Measurements from ENCODE around the gene HPCAL1. TPM values are rescaled to one million over a fixed set of nuclear protein-coding genes. Genes with fewer than 3 reads are reported as not detected.

The HPCAL1 gene
- total and polyA plus RNA-seq, 2 donors (not counting 1 experiment from before 2014, with no cell fraction given): 60.3 to 65.1 TPM

DNA sequence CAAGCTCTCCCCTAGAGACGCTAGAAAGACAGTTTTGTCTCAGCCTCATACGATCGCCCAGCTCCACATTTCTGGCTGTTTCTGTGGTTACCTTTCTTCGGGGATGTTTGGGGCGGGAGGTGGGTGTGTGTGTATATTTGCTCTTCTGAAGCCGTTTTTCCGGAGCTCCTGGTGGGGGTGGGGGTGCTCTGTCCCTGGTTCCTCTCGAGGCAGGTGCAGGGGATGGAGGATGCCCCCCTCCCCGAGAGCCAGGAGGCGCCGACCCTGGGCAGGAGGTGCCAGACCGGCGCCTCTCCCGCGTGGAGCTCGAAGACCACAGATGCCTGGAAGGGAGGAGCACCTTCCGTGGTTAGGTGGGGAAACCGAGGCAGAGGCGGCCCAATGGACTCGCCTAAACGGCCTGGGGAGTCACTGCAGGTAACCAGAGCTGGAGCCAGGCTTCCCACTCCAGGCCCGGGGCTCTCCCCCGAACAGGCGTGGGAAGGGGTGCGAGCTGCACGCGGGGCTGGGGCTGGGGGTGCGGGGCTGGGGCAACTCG lies 694 bp upstream of the HPCAL1 start:
- peaks cover 55% of the 10 kb centered on the region for H3K4me1 Mint-ChIP-seq
- Histone ChIP-seq H3K4me1 (ENCODE audit: control insufficient read depth in 2 of 2, insufficient read depth in 2 of 2, low read length in 2 of 2) (peaks cover 39 to 52% of the 10 kb centered on the region in 2 donors), H3K36me3 (replicated peaks in 1 of 2; ENCODE audit: control extremely low read depth in 1 of 2, control insufficient read depth in 1 of 2, extremely low read depth in 1 of 2, insufficient read depth in 2 of 2, low read length in 1 of 2) (no peaks in the 10 kb centered on the region), H3K9ac (ENCODE audit: low read length) (peak overlapping the region; percentile 72), H4K20me1 (ENCODE audit: control insufficient read depth, insufficient read depth, low read length, poor library complexity, severe bottlenecking) (peaks cover 39% of the 10 kb centered on the region), H3K79me2 (ENCODE audit: control insufficient read depth, insufficient read depth, low read length) (peaks cover 43% of the 10 kb centered on the region), H3K27me3 (replicated peaks in 1 of 4; ENCODE audit: control extremely low read depth in 1 of 4, control insufficient read depth in 3 of 4, insufficient read depth in 4 of 4, low read length in 3 of 4) (no peaks in the 10 kb centered on the region), H3K4me3 (ENCODE audit: control extremely low read depth in 1 of 5, extremely low read depth in 1 of 5, insufficient read depth in 1 of 5, low read depth in 2 of 5, low read length in 4 of 5) (peak overlapping the region in 4 of 5 experiments; percentile 53 to 78 (median 76)), H3K4me2 (replicated peaks; ENCODE audit: low read depth, low read length, poor library complexity, severe bottlenecking) (peak overlapping the region; percentile 79), H3K27ac (ENCODE audit: low read length in 2 of 2) (peak overlapping the region; percentile 71 to 77), H2AFZ (ENCODE audit: insufficient read depth, low read depth, low read length, poor library complexity, severe bottlenecking) (peak overlapping the region; percentile 84), H3K9me3 (ENCODE audit: control extremely low read depth in 1 of 3, control insufficient read depth in 2 of 3, insufficient read depth in 1 of 3, low read length in 2 of 3) (no peaks in the 10 kb centered on the region)
- peak overlapping the region; percentile 76 for H3K4me3 Mint-ChIP-seq
- intact Hi-C loops (cut with micrococcal nuclease): loop anchor here (1.0 to 5.0 kb wide), 9 partner anchors 27 to 511 kb away; partner anchors contain the start of genes PDIA6, RRM2 and TAF1B
- CTCF ChIA-PET: interaction anchor here (0.5 to 10.0 kb wide), 12 partner anchors 27 to 271 kb away, joined by 3 to 162 read pairs (median 8); partner anchors contain the start of gene ODC1
- ATAC-seq (ENCODE audit: low read depth) (no peak), DNase-seq (no peak)
- WGBS (ENCODE audit: insufficient coverage): 5% methylated on average over 29 of the region's 29 CpGs
- no peaks in the 10 kb centered on the region for H3K9me3 Mint-ChIP-seq (ENCODE audit: insufficient read depth)
- no peak for TF ChIP-seq EZH2 (IDR thresholded peaks at IDR 0.05; ENCODE audit: borderline replicate concordance, insufficient read depth, low read depth, low read length, poor library complexity, severe bottlenecking)
- TF ChIP-seq, protein P1, sequence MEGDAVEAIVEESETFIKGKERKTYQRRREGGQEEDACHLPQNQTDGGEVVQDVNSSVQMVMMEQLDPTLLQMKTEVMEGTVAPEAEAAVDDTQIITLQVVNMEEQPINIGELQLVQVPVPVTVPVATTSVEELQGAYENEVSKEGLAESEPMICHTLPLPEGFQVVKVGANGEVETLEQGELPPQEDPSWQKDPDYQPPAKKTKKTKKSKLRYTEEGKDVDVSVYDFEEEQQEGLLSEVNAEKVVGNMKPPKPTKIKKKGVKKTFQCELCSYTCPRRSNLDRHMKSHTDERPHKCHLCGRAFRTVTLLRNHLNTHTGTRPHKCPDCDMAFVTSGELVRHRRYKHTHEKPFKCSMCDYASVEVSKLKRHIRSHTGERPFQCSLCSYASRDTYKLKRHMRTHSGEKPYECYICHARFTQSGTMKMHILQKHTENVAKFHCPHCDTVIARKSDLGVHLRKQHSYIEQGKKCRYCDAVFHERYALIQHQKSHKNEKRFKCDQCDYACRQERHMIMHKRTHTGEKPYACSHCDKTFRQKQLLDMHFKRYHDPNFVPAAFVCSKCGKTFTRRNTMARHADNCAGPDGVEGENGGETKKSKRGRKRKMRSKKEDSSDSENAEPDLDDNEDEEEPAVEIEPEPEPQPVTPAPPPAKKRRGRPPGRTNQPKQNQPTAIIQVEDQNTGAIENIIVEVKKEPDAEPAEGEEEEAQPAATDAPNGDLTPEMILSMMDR (IDR thresholded peaks at IDR 0.05): no peak
- no peaks in the 10 kb centered on the region for H3K27me3 Mint-ChIP-seq
- peak overlapping the region; percentile 33 for H3K27ac Mint-ChIP-seq
- POLR2A ChIA-PET: interaction anchor here (0.7 to 5.0 kb wide), 7 partner anchors 16 to 146 kb away, joined by 3 to 62 read pairs (median 6); partner anchors contain the start of gene ODC1

DNA sequence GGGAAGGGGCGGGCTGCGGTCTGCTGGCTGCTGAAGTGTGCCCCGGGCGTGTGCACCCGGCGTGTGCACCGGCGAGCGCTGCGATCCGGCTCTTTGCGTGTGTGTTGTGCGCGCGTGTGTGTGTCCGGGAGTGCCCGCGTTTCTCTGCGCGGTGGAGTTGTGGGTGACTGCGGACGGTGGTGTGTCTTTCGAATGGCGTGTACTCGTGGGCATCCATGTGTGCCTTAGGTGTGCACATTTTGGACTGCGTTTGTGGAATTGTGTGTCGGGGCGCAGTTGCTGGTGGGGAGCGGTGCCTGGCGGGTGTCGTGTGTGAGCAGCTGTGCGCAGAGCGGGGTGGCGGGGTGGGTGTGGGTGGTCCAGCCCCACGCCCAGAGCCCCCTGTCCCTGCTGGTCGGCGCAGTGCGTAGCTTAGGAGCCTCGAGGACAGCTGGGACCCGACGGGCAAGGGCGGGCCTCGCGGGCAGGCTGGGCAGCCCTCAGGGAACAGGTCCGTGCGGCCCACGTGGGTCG lies 533 bp downstream of the HPCAL1 start:
- ChIA-PET CTCF (interaction anchor here (0.7 to 10.0 kb wide), 17 partner anchors 10 to 230 kb away, joined by 3 to 162 read pairs (median 7); partner anchors contain the start of gene ODC1), POLR2A (interaction anchor here (0.5 to 5.0 kb wide), 15 partner anchors 11 to 145 kb away, joined by 3 to 62 read pairs (median 4); partner anchors contain the start of gene ODC1)
- TF ChIP-seq, protein P1 (IDR thresholded peaks at IDR 0.05): no peak
- TF ChIP-seq EZH2 (IDR thresholded peaks at IDR 0.05; ENCODE audit: borderline replicate concordance, insufficient read depth, low read depth, low read length, poor library complexity, severe bottlenecking): no peak
- intact Hi-C loops (cut with micrococcal nuclease): loop anchor here (1.0 to 5.0 kb wide), 6 partner anchors 26 to 510 kb away; partner anchors contain the start of genes ODC1, PDIA6 and TAF1B
- Histone ChIP-seq H2AFZ (ENCODE audit: insufficient read depth, low read depth, low read length, poor library complexity, severe bottlenecking) (peak overlapping the region; percentile 84), H3K36me3 (replicated peaks in 1 of 2; ENCODE audit: control extremely low read depth in 1 of 2, control insufficient read depth in 1 of 2, extremely low read depth in 1 of 2, insufficient read depth in 2 of 2, low read length in 1 of 2) (no peaks in the 10 kb centered on the region), H3K4me2 (replicated peaks; ENCODE audit: low read depth, low read length, poor library complexity, severe bottlenecking) (peak overlapping the region; percentile 79), H3K27ac (ENCODE audit: low read length in 2 of 2) (peak overlapping the region in 1 of 2 donors; percentile 26), H3K9me3 (ENCODE audit: control extremely low read depth in 1 of 3, control insufficient read depth in 2 of 3, insufficient read depth in 1 of 3, low read length in 2 of 3) (no peaks in the 10 kb centered on the region), H3K4me1 (ENCODE audit: control insufficient read depth in 2 of 2, insufficient read depth in 2 of 2, low read length in 2 of 2) (peaks cover 33 to 45% of the 10 kb centered on the region in 2 donors), H3K9ac (ENCODE audit: low read length) (peak overlapping the region; percentile 72), H3K79me2 (ENCODE audit: control insufficient read depth, insufficient read depth, low read length) (peaks cover 55% of the 10 kb centered on the region), H4K20me1 (ENCODE audit: control insufficient read depth, insufficient read depth, low read length, poor library complexity, severe bottlenecking) (peaks cover 52% of the 10 kb centered on the region), H3K4me3 (ENCODE audit: control extremely low read depth in 1 of 5, extremely low read depth in 1 of 5, insufficient read depth in 1 of 5, low read depth in 2 of 5, low read length in 4 of 5) (peak overlapping the region; percentile 50 to 78 (median 76)), H3K27me3 (replicated peaks in 1 of 4; ENCODE audit: control extremely low read depth in 1 of 4, control insufficient read depth in 3 of 4, insufficient read depth in 4 of 4, low read length in 3 of 4) (no peaks in the 10 kb centered on the region)
- Mint-ChIP-seq H3K27ac (peak overlapping the region; percentile 88), H3K4me1 (peaks cover 58% of the 10 kb centered on the region), H3K4me3 (peak overlapping the region; percentile 99), H3K9me3 (ENCODE audit: insufficient read depth) (no peaks in the 10 kb centered on the region), H3K27me3 (no peaks in the 10 kb centered on the region)
- DNase-seq: no peak
- under 1% methylated on average over 47 of the region's 48 CpGs for WGBS (ENCODE audit: insufficient coverage)
- ATAC-seq (ENCODE audit: low read depth): peak; percentile 2
